Measurements from ENCODE around the gene GTF3C4. TPM values are rescaled to one million over a fixed set of nuclear protein-coding genes. Genes with fewer than 3 reads are reported as not detected.

Gene GTF3C4
- total RNA-seq, 6 experiments from 2014 or later = 4.6 to 6.1 (median 5.5) TPM

DNA sequence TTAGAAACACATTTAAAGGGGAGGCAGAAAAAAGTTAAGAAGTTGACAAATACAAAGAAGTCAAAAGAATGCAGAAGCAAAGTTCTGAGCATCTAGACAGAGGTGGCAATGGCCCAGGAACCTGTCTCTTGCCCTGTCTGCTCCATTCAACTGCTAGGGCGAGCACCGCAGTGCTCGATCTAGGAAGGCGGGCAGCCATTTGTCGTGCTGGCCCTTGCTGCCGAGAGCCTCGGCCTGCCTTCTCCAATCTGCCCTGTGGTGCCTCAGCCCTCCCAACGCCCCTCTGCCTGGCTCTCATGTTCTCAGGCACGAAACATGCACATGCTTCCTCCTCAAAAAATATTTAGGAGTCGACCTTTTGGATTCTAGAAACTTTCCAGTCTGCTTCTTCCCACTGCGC lies 42.7 kb upstream of the GTF3C4 start:
- H3K9me3 ChIP-seq = no peaks in the 10 kb centered on the region
- H3K36me3 ChIP-seq = peaks cover 0 to 32% (median 11%) of the 10 kb centered on the region in 4 donors
- H3K27me3 ChIP-seq = no peaks in the 10 kb centered on the region
- intact Hi-C loops (cut with DNase I) = no loop called here
- H3K4me1 ChIP-seq = no peaks in the 10 kb centered on the region
- no peak for TF ChIP-seq POLR2A (IDR thresholded peaks at IDR 0.05)
- TF ChIP-seq, protein P1, sequence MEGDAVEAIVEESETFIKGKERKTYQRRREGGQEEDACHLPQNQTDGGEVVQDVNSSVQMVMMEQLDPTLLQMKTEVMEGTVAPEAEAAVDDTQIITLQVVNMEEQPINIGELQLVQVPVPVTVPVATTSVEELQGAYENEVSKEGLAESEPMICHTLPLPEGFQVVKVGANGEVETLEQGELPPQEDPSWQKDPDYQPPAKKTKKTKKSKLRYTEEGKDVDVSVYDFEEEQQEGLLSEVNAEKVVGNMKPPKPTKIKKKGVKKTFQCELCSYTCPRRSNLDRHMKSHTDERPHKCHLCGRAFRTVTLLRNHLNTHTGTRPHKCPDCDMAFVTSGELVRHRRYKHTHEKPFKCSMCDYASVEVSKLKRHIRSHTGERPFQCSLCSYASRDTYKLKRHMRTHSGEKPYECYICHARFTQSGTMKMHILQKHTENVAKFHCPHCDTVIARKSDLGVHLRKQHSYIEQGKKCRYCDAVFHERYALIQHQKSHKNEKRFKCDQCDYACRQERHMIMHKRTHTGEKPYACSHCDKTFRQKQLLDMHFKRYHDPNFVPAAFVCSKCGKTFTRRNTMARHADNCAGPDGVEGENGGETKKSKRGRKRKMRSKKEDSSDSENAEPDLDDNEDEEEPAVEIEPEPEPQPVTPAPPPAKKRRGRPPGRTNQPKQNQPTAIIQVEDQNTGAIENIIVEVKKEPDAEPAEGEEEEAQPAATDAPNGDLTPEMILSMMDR (IDR thresholded peaks at IDR 0.05) = no peak
- ATAC-seq (no peak), DNase-seq (no peak)
- WGBS (ENCODE audit: insufficient coverage, low coverage, low lambda C conversion rate, missing lambda C conversion rate) = 85% methylated on average over 5 of the region's 11 CpGs
- H3K27ac ChIP-seq = no peak overlapping the region
- H3K4me3 ChIP-seq = no peak overlapping the region

DNA sequence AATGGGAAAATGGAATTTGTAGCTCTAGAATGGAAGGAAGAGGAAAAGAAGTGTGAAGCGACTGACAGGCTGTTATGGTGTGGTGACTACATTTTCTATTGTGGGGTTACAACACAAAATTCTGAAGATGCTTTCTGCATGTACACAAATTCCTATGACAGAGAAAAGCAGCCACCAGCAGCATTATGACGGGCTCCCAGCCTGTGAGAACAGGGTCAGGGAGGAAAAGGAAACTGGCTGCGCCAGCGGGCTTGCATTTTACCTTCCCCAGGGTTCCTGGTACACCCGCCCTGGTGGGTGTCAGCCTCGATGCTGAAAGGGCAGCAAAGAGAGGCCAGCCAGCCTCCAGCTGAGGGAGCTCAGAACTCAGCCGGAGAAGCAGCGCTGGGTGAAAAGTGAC lies 41.5 kb upstream of the GTF3C4 start:
- DNase-seq = no peak
- H3K27ac ChIP-seq = no peak overlapping the region
- H3K9me3 ChIP-seq = no peaks in the 10 kb centered on the region
- WGBS (ENCODE audit: insufficient coverage, low coverage, low lambda C conversion rate, missing lambda C conversion rate) = 98% methylated on average over 6 of the region's 8 CpGs
- peaks cover 0 to 32% (median 11%) of the 10 kb centered on the region in 4 donors for H3K36me3 ChIP-seq
- no peak overlapping the region for H3K4me3 ChIP-seq
- ATAC-seq = no peak
- TF ChIP-seq, protein P1 (IDR thresholded peaks at IDR 0.05) = no peak
- TF ChIP-seq POLR2A (IDR thresholded peaks at IDR 0.05) = no peak
- H3K27me3 ChIP-seq = no peaks in the 10 kb centered on the region
- H3K4me1 ChIP-seq = no peaks in the 10 kb centered on the region
- intact Hi-C loops (cut with DNase I) = no loop called here

DNA sequence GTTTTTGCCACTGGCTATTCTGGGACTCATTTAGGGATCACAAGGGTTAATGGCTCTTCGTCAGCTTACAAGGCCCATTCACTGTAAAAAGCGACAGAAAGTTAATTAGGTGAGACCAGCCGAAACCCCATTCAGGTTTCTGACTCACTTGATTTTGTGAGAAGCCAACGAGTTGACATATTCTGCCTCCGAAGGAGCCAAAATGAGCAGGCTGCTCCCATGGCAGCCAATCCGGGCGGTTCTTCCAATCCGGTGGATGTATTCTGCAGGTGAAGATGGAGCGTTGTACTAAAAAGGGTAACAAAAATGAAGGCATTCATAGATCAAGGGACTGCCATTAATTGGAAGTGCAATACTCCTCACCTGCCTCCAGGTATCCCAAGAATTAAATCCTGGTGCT lies 40.1 kb upstream of the GTF3C4 start:
- Histone ChIP-seq H3K36me3 (peaks cover 0 to 26% (median 11%) of the 10 kb centered on the region in 4 donors), H3K9me3 (no peaks in the 10 kb centered on the region), H3K4me3 (no peak overlapping the region), H3K27ac (no peak overlapping the region), H3K27me3 (no peaks in the 10 kb centered on the region), H3K4me1 (no peaks in the 10 kb centered on the region)
- DNase-seq (no peak), ATAC-seq (no peak)
- TF ChIP-seq, protein P1 (IDR thresholded peaks at IDR 0.05) = no peak
- no peak for TF ChIP-seq POLR2A (IDR thresholded peaks at IDR 0.05)
- WGBS (ENCODE audit: insufficient coverage, low coverage, low lambda C conversion rate, missing lambda C conversion rate) = 89% methylated on average over 7 of the region's 9 CpGs
- intact Hi-C loops (cut with DNase I) = no loop called here

DNA sequence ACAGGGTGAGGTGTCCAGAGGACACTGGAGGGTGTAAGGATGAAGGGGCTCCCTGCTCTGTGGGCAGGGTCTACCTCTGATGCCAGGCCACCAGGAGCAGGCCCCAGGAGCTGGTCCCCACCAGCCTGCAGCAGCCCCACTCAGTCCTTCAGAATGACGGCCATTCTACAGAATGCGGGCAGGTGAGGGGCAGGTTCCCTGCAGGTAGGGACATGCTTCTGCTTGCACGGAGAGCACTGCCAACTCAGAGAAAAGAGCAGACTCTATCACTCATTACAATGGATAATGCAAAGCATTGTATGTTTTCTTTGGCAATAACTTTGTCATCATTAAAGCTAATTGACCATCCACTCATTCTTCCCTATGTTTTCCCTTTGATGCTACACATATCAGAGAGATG lies 39.5 kb upstream of the GTF3C4 start:
- ATAC-seq (peak in 1 of 4 donors; percentile 36), DNase-seq (no peak)
- WGBS (ENCODE audit: insufficient coverage, low coverage, low lambda C conversion rate, missing lambda C conversion rate) = 80% methylated on average over 1 of the region's 3 CpGs
- Histone ChIP-seq H3K4me3 (no peak overlapping the region), H3K27ac (no peak overlapping the region), H3K4me1 (no peaks in the 10 kb centered on the region), H3K9me3 (no peaks in the 10 kb centered on the region), H3K36me3 (peaks cover 0 to 22% (median 11%) of the 10 kb centered on the region in 4 donors), H3K27me3 (no peaks in the 10 kb centered on the region)
- TF ChIP-seq, protein P1 (IDR thresholded peaks at IDR 0.05) = no peak
- TF ChIP-seq POLR2A (IDR thresholded peaks at IDR 0.05) = no peak
- intact Hi-C loops (cut with DNase I) = no loop called here

DNA sequence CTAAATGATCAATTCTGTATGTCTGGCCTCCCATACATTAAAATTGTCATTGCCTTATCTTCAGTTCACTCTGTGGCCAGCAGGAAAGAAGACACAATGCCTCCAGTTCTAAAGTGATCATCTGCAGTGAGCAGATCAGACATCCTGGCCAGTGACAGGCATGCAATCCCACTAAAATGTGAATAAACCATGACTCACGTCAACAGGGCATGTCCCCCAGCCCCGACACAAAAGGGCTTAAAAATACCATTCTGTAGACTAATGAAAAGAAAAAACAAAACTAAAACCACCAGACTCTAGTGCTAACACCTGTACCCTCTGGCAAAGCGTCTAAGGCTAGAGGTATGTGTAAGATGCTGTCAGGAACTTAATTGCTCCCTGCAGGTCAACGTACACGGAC lies 39.0 kb upstream of the GTF3C4 start:
- TF ChIP-seq, protein P1 (IDR thresholded peaks at IDR 0.05) = no peak
- TF ChIP-seq POLR2A (IDR thresholded peaks at IDR 0.05) = no peak
- H3K36me3 ChIP-seq = peaks cover 0 to 22% (median 11%) of the 10 kb centered on the region in 4 donors
- H3K4me3 ChIP-seq = no peak overlapping the region
- intact Hi-C loops (cut with DNase I) = no loop called here
- no peak for ATAC-seq
- 100% methylated on average over 2 of the region's 5 CpGs for whole genome bisulfite sequencing (ENCODE audit: insufficient coverage, low coverage, low lambda C conversion rate, missing lambda C conversion rate)
- DNase-seq = no peak
- H3K9me3 ChIP-seq = no peaks in the 10 kb centered on the region
- no peak overlapping the region for H3K27ac ChIP-seq
- no peaks in the 10 kb centered on the region for H3K4me1 ChIP-seq
- H3K27me3 ChIP-seq = no peaks in the 10 kb centered on the region

Measured in right lobe of liver (tissue), 6 donors.